HepG2 (cell line): ENCODE measurements around the gene CADPS2. TPM values are rescaled to one million over a fixed set of nuclear protein-coding genes. Genes with fewer than 3 reads are reported as not detected.

Source experiments
- ATAC-seq: fragments of 200-7000 bp; cut with Tn5 transposase; 3 replicates; pipeline ENCODE4 v1.9.1; 2020; ENCODE audit warnings: mild to moderate bottlenecking, moderate library complexity
- BruUV-seq: library from RNA; stranded (reverse); fragments of 400-500 nt; replicated peaks from 2 replicates; lab custom pipeline; 2021; lab: Mats Ljungman, UMichigan
- CTCF ChIA-PET: fragments of 300-600 bp; formaldehyde crosslinking; extraction: SDS; loops from one replicate; lab custom pipeline; 2021; ENCODE audit warnings: low total read pairs, inconsistent platforms, low intra/inter-chr PET ratio; lab: Yijun Ruan, JAX
- POLR2A ChIA-PET: fragments of 350-600 bp; sonication (Branson Sonifier 250); formaldehyde crosslinking; loops from one replicate; lab custom pipeline; 2020; ENCODE audit warnings: antibody characterized with exemption, inconsistent platforms; lab: Yijun Ruan, JAX
- DNase-seq: peaks from one replicate; pipeline ENCODE4 v3.0.0-alpha.2; 2015; ENCODE audit warnings: low spot score
- FAIRE-seq: peaks from 3 replicates; lab custom pipeline; 2011; peaks lifted over from hg19 to GRCh38; lab: Jason Lieb, UNC
- H2AFZ ChIP-seq: one replicate; pipeline ENCODE4 v1.6.1; 2011; ENCODE audit warnings: low read length, inconsistent platforms
- H3K27ac ChIP-seq: fragments of 300-600 bp; 3 replicates; pipeline ENCODE4 v1.8.0; 2011; ENCODE audit warnings: mixed run types, mild to moderate bottlenecking, mixed read lengths, low read length, inconsistent platforms; ENCODE audit not compliant: insufficient read depth; ENCODE audit errors: extremely low read length
- H3K27me3 ChIP-seq, 2 experiments: fragments of 200-600 bp in 1 of 2; 2 replicates in 1 of 2; 3 replicates in 1 of 2; pipeline versions ENCODE4 v1.6.0 to v1.8.0; 2011; ENCODE audit warnings: low read length in 2 of 2, mild to moderate bottlenecking in 2 of 2, moderate library complexity in 2 of 2, inconsistent platforms in 1 of 2; ENCODE audit not compliant: insufficient read depth in 2 of 2, control insufficient read depth in 1 of 2
- H3K36me3 ChIP-seq, 2 experiments: fragments of 200-600 bp in 1 of 2; replicated peaks in 1 of 2; 2 replicates in 1 of 2; 3 replicates in 1 of 2; pipeline versions ENCODE4 v1.5.1 to v1.8.0; 2011; ENCODE audit warnings: low read length in 2 of 2, inconsistent platforms in 1 of 2; ENCODE audit not compliant: insufficient read depth in 2 of 2, control insufficient read depth in 1 of 2
- H3K4me1 ChIP-seq: 2 replicates; pipeline ENCODE4 v1.5.1; 2012; ENCODE audit warnings: low read length, inconsistent platforms; ENCODE audit not compliant: insufficient read depth
- H3K4me2 ChIP-seq: 2 replicates; pipeline ENCODE4 v1.6.0; 2011; ENCODE audit warnings: low read depth, low read length, inconsistent platforms
- H3K4me3 ChIP-seq, 3 experiments: fragments of 200-600 bp in 1 of 3; sonication (generic), shearing (Covaris generic) in 1 of 3; replicated peaks in 1 of 3; 2 replicates each; pipeline ENCODE4 v1.5.1; 2011 to 2016; ENCODE audit warnings: low read length in 3 of 3, inconsistent platforms in 2 of 3, low read depth in 2 of 3, mild to moderate bottlenecking in 2 of 3, control low read depth in 1 of 3, mixed read lengths in 1 of 3; ENCODE audit not compliant: insufficient read depth in 1 of 3
- H3K79me2 ChIP-seq: one replicate; pipeline ENCODE4 v1.6.1; 2011; ENCODE audit warnings: low read length, inconsistent platforms; ENCODE audit not compliant: insufficient read depth
- H3K9ac ChIP-seq: 2 replicates; pipeline ENCODE4 v1.6.0; 2011; ENCODE audit warnings: mild to moderate bottlenecking, low read depth, low read length, inconsistent platforms; ENCODE audit not compliant: insufficient read depth
- H3K9me3 ChIP-seq: 2 replicates; pipeline ENCODE4 v1.5.1; 2012; ENCODE audit warnings: mild to moderate bottlenecking, low read length
- H4K20me1 ChIP-seq: 2 replicates; pipeline ENCODE4 v1.6.0; 2011; ENCODE audit warnings: inconsistent platforms, mild to moderate bottlenecking, low read length, moderate library complexity; ENCODE audit not compliant: insufficient read depth
- CBX5 ChIP-seq: sonication (generic); formaldehyde crosslinking; IDR thresholded peaks from 2 replicates; pipeline ENCODE4 v1.4.0; 2020; ENCODE audit warnings: missing genetic modification reagents, borderline replicate concordance
- CCDC6 ChIP-seq: sonication (generic); formaldehyde crosslinking; IDR thresholded peaks from 2 replicates; pipeline ENCODE4 v1.8.1; 2022; ENCODE audit warnings: mild to moderate bottlenecking, missing genetic modification reagents, moderate library complexity
- HMG20A ChIP-seq: IDR thresholded peaks from 2 replicates; pipeline ENCODE4 v1.6.1; 2016; ENCODE audit warnings: borderline replicate concordance
- HMGA1 ChIP-seq: sonication (generic); formaldehyde crosslinking; conservative IDR thresholded peaks from 2 replicates; pipeline ENCODE4 v1.4.0; 2020; ENCODE audit warnings: missing genetic modification reagents
- HNF4A ChIP-seq: sonication (generic); formaldehyde crosslinking; IDR thresholded peaks from 2 replicates; pipeline ENCODE4 v1.4.0; 2020; ENCODE audit warnings: missing genetic modification reagents
- HNRNPH1 ChIP-seq: fragments of 200-400 bp; formaldehyde crosslinking; optimal IDR thresholded peaks from 2 replicates; pipeline ENCODE3; 2017; ENCODE audit warnings: mild to moderate bottlenecking, low read depth, low read length
- HNRNPUL1 ChIP-seq: fragments of 200-400 bp; formaldehyde crosslinking; IDR thresholded peaks from 2 replicates; pipeline ENCODE4 v1.6.1; 2017; ENCODE audit warnings: low read depth, mild to moderate bottlenecking, low read length, moderate library complexity
- NKX3-1 ChIP-seq: sonication (generic); formaldehyde crosslinking; IDR thresholded peaks from 2 replicates; pipeline ENCODE4 v1.5.0; 2020; ENCODE audit warnings: missing genetic modification reagents
- NR2F2 ChIP-seq: IDR thresholded peaks from 2 replicates; pipeline ENCODE4 v1.6.1; 2012; ENCODE audit warnings: low read depth, inconsistent platforms, borderline replicate concordance
- SMYD3 ChIP-seq: sonication (generic); formaldehyde crosslinking; IDR thresholded peaks from 2 replicates; pipeline ENCODE4 v1.8.1; 2023; ENCODE audit warnings: mild to moderate bottlenecking, missing genetic modification reagents
- TAF1 ChIP-seq: sonication (generic); formaldehyde crosslinking; IDR thresholded peaks from 2 replicates; pipeline ENCODE4 v1.4.0; 2020; ENCODE audit warnings: missing genetic modification reagents
- TCF7L2 ChIP-seq: IDR thresholded peaks from 2 replicates; pipeline ENCODE4 v1.6.1; 2011; ENCODE audit warnings: mild to moderate bottlenecking, low read depth, low read length, moderate library complexity
- ZNF251 ChIP-seq: sonication (generic); formaldehyde crosslinking; IDR thresholded peaks from 2 replicates; pipeline ENCODE4 v1.9.0; 2021; ENCODE audit warnings: mild to moderate bottlenecking, missing genetic modification reagents
- ZNF326 ChIP-seq: sonication (generic); formaldehyde crosslinking; IDR thresholded peaks from 2 replicates; pipeline ENCODE4 v1.4.0; 2020; ENCODE audit warnings: missing genetic modification reagents, borderline replicate concordance
- ZNF597 ChIP-seq: sonication (generic); formaldehyde crosslinking; IDR thresholded peaks from 2 replicates; pipeline ENCODE4 v1.5.0; 2020; ENCODE audit warnings: missing genetic modification reagents
- ZNF670 ChIP-seq: sonication (generic); formaldehyde crosslinking; IDR thresholded peaks from 2 replicates; pipeline ENCODE4 v1.8.0; 2022; ENCODE audit warnings: mild to moderate bottlenecking, missing genetic modification reagents, borderline replicate concordance
- WGBS: methylation state at CpG from one replicate; pipeline ENCODE4 v1.1.6; 2017; ENCODE audit warnings: low lambda C conversion rate; 5-methylcytosine and 5-hydroxymethylcytosine counted together
- in situ Hi-C: cut with HindIII; loops from 2 replicates; pipeline ENCODE4 v1.10.0; 2017; ENCODE audit warnings: low pct_unique_long_range_greater_than_20kb; ENCODE audit not compliant: extremely low pct_ligation_motif_present
- intact Hi-C: fragments of 100-400 bp; cut with micrococcal nuclease; formaldehyde crosslinking; loops from one replicate; pipeline ENCODE4 v1.10.0; 2022; ENCODE audit not compliant: unreplicated experiment
- polyA plus RNA-seq, 8 experiments: library from polyadenylated mRNA; depleted of rRNA in 3 of 8; stranded (reverse) in 7 of 8; unstranded in 1 of 8; fragments of >200 nt; fragmentation: Illumina TruSeq in 4 of 8; extraction: Trizol in 4 of 8; gene quantifications; 2 replicates each; pipeline versions ENCODE4 v1.2.1 to v1.2.3, GENCODE V29; 2011 to 2016; ENCODE audit warnings: low read depth in 4 of 8, missing spikeins in 1 of 8, mixed read lengths in 1 of 8; ENCODE audit not compliant: insufficient read depth in 1 of 8
- total RNA-seq, 5 experiments: library from RNA; depleted of rRNA; stranded (reverse); fragments of >200 nt; fragmentation: Illumina TruSeq; extraction: Trizol; gene quantifications; 2 replicates each; pipeline ENCODE4 v1.2.3, GENCODE V29; 2016; ENCODE audit warnings: low read depth in 1 of 5
- TF ChIP-seq, protein P1 (sequence below): sonication (generic); formaldehyde crosslinking; IDR thresholded peaks from 2 replicates; pipeline ENCODE4 v1.9.0; 2021; ENCODE audit warnings: missing genetic modification reagents, borderline replicate concordance
- TF ChIP-seq, protein P2 (sequence below): sonication (generic); formaldehyde crosslinking; IDR thresholded peaks from 2 replicates; pipeline ENCODE4 v1.4.0; 2020; ENCODE audit warnings: mild to moderate bottlenecking, missing genetic modification reagents
- TF ChIP-seq, protein P3 (sequence below): sonication (generic); formaldehyde crosslinking; conservative IDR thresholded peaks from 2 replicates; pipeline ENCODE4 v1.4.0; 2020; ENCODE audit warnings: missing genetic modification reagents
- TF ChIP-seq, protein P4 (sequence below): sonication (generic); formaldehyde crosslinking; conservative IDR thresholded peaks from 2 replicates; pipeline ENCODE4 v1.8.1; 2023; ENCODE audit warnings: missing genetic modification reagents

Gene CADPS2
- total and polyA plus RNA-seq, 2 of the 13 experiments (the other 11 are each of a cell fraction or from before 2014, with no cell fraction given) = 17.6 to 43.8 TPM

GRCh38 chr7:122549578-122549977 is 336.7 kb downstream of the CADPS2 start (continued):
- TF ChIP-seq NR2F2 (no peak), SMYD3 (no peak), ZNF326 (CRISPR knock-in tag) (no peak), CBX5 (CRISPR knock-in tag) (no peak)
- TF ChIP-seq, all 625 proteins: peak for 3

GRCh38 chr7:122546496-122546895 is 339.8 kb downstream of the CADPS2 start:
- Histone ChIP-seq H3K36me3 (no peaks in the 10 kb centered on the region; a peak in 1 of 5 replicates), H3K27me3 (no peaks in the 10 kb centered on the region), H4K20me1 (no peaks in the 10 kb centered on the region), H2AFZ (no peak overlapping the region), H3K9ac (no peak overlapping the region), H3K9me3 (no peaks in the 10 kb centered on the region), H3K4me2 (no peak overlapping the region), H3K4me3 (no peak overlapping the region), H3K4me1 (peaks cover 7% of the 10 kb centered on the region), H3K27ac (no peak overlapping the region), H3K79me2 (no peaks in the 10 kb centered on the region)
- DNase-seq = no peak
- ChIA-PET CTCF (no interaction called here), POLR2A (no interaction called here)
- intact Hi-C loops (no loop called here), in situ Hi-C loops (no loop called here)
- FAIRE-seq = no peak
- WGBS = 71% methylated on average over 2 of the region's 2 CpGs
- BruUV-seq = no TSS peak
- no peak for ATAC-seq
- TF ChIP-seq, protein P1, sequence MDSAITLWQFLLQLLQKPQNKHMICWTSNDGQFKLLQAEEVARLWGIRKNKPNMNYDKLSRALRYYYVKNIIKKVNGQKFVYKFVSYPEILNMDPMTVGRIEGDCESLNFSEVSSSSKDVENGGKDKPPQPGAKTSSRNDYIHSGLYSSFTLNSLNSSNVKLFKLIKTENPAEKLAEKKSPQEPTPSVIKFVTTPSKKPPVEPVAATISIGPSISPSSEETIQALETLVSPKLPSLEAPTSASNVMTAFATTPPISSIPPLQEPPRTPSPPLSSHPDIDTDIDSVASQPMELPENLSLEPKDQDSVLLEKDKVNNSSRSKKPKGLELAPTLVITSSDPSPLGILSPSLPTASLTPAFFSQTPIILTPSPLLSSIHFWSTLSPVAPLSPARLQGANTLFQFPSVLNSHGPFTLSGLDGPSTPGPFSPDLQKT (CRISPR knock-in tag) = no peak
- TF ChIP-seq CCDC6 (CRISPR knock-in tag) (no peak), HMG20A (CRISPR knock-in tag) (no peak), ZNF597 (CRISPR knock-in tag) (no peak), HNRNPUL1 (no peak), HNRNPH1 (no peak), ZNF251 (no peak), HMGA1 (CRISPR knock-in tag) (no peak), ZNF670 (CRISPR knock-in tag) (no peak), NKX3-1 (CRISPR knock-in tag) (no peak), HNF4A (no peak), TAF1 (CRISPR knock-in tag) (no peak), TCF7L2 (no peak)
- TF ChIP-seq, protein P2, sequence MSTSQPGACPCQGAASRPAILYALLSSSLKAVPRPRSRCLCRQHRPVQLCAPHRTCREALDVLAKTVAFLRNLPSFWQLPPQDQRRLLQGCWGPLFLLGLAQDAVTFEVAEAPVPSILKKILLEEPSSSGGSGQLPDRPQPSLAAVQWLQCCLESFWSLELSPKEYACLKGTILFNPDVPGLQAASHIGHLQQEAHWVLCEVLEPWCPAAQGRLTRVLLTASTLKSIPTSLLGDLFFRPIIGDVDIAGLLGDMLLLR (CRISPR knock-in tag) = no peak
- TF ChIP-seq, protein P3, sequence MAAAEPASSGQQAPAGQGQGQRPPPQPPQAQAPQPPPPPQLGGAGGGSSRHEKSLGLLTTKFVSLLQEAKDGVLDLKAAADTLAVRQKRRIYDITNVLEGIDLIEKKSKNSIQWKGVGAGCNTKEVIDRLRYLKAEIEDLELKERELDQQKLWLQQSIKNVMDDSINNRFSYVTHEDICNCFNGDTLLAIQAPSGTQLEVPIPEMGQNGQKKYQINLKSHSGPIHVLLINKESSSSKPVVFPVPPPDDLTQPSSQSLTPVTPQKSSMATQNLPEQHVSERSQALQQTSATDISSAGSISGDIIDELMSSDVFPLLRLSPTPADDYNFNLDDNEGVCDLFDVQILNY (CRISPR knock-in tag) = no peak
- TF ChIP-seq, protein P4, sequence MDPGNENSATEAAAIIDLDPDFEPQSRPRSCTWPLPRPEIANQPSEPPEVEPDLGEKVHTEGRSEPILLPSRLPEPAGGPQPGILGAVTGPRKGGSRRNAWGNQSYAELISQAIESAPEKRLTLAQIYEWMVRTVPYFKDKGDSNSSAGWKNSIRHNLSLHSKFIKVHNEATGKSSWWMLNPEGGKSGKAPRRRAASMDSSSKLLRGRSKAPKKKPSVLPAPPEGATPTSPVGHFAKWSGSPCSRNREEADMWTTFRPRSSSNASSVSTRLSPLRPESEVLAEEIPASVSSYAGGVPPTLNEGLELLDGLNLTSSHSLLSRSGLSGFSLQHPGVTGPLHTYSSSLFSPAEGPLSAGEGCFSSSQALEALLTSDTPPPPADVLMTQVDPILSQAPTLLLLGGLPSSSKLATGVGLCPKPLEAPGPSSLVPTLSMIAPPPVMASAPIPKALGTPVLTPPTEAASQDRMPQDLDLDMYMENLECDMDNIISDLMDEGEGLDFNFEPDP (CRISPR knock-in tag) = no peak
